DOHH2 (cell line): ENCODE measurements around the gene SLC17A8.

Experiments
- H3F3A ChIP-seq: fragments of 200-600 bp; sonication (generic), shearing (Covaris generic); 2 replicates; pipeline ENCODE4 v1.6.0; 2016; ENCODE audit warnings: antibody characterized with exemption, mild to moderate bottlenecking; ENCODE audit not compliant: control insufficient read depth, insufficient read depth
- H3K27ac ChIP-seq: fragments of 200-600 bp; sonication (generic); 2 replicates; pipeline ENCODE4 v1.5.1; 2014; ENCODE audit warnings: low read depth, mild to moderate bottlenecking, low read length, moderate library complexity
- H3K27me3 ChIP-seq: fragments of 200-600 bp; sonication (generic); 2 replicates; pipeline ENCODE4 v1.6.1; 2014; ENCODE audit warnings: mild to moderate bottlenecking, low read length, mixed read lengths; ENCODE audit not compliant: control insufficient read depth
- H3K36me3 ChIP-seq: fragments of 200-600 bp; sonication (generic); 2 replicates; pipeline ENCODE4 v1.6.1; 2014; ENCODE audit warnings: mild to moderate bottlenecking, low read length, moderate library complexity, mixed read lengths; ENCODE audit not compliant: control insufficient read depth
- H3K4me1 ChIP-seq: fragments of 200-600 bp; sonication (generic); 2 replicates; pipeline ENCODE4 v1.6.1; 2014; ENCODE audit warnings: mild to moderate bottlenecking, low read length, mixed read lengths; ENCODE audit not compliant: control insufficient read depth
- H3K4me2 ChIP-seq: fragments of 200-600 bp; sonication (generic); 2 replicates; pipeline ENCODE4 v1.6.0; 2014; ENCODE audit warnings: mild to moderate bottlenecking, low read length, moderate library complexity
- H3K4me3 ChIP-seq: fragments of 200-600 bp; sonication (generic); 2 replicates; pipeline ENCODE4 v1.5.1; 2014; ENCODE audit warnings: mild to moderate bottlenecking, low read length, mixed read lengths
- H3K79me2 ChIP-seq: fragments of 200-600 bp; sonication (generic); 2 replicates; pipeline ENCODE4 v1.6.1; 2014; ENCODE audit warnings: mild to moderate bottlenecking, low read length, mixed read lengths; ENCODE audit not compliant: control insufficient read depth
- H3K9me2 ChIP-seq: fragments of 200-600 bp; sonication (generic); replicated peaks from 2 replicates; pipeline ENCODE4 v1.6.1; 2014; ENCODE audit warnings: mild to moderate bottlenecking, low read length, mixed read lengths; ENCODE audit not compliant: control insufficient read depth
- H3K9me3 ChIP-seq: fragments of 200-600 bp; sonication (generic); 2 replicates; pipeline ENCODE4 v1.6.1; 2014; ENCODE audit warnings: antibody characterized with exemption, low read length, mixed read lengths; ENCODE audit not compliant: control insufficient read depth, insufficient read depth
- H4K20me1 ChIP-seq: fragments of 200-600 bp; sonication (generic); 2 replicates; pipeline ENCODE4 v1.6.0; 2014; ENCODE audit warnings: low read depth, mild to moderate bottlenecking, antibody characterized with exemption, low read length, moderate library complexity; ENCODE audit not compliant: control insufficient read depth, insufficient read depth
- CTCF ChIP-seq: fragments of 200-600 bp; sonication (generic); IDR thresholded peaks from one replicate; pipeline ENCODE4 v1.5.1; 2014; ENCODE audit warnings: antibody characterized with exemption, mild to moderate bottlenecking, low read depth, low read length; ENCODE audit not compliant: poor library complexity, severe bottlenecking
- EZH2phosphoT487 ChIP-seq: fragments of 200-600 bp; sonication (generic); IDR thresholded peaks from 2 replicates; pipeline ENCODE4 v1.6.1; 2017; ENCODE audit warnings: borderline replicate concordance, mild to moderate bottlenecking, antibody characterized with exemption, low read length, moderate library complexity, mixed read lengths

Gene SLC17A8

DNA sequence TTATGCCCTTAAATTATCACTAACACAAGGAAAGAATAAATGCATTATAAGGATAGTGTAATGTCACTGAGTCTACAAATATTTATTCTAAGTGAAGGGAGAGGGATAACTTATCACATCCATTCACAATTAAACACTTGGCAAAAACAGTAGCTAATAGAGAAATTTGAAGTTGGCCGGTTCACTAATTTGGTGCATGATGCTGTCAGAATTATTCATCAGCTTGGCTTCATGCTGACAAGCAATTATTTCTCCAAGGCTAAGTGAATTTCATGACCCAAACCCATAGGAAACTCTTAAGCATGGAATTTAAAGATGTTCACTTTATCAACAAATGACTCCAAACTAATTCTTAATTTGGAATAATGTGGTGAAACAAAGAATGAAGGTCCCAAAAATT, 91.8 kb downstream of the SLC17A8 start:
- TF ChIP-seq EZH2phosphoT487 (no peak), CTCF (no peak)
- no peak overlapping the region for H3K4me3 ChIP-seq
- H3K9me2 ChIP-seq, result no peaks in the 10 kb centered on the region
- no peaks in the 10 kb centered on the region; the same call in 1 of the 2 replicates for H3K9me3 ChIP-seq
- no peaks in the 10 kb centered on the region for H3F3A ChIP-seq
- no peak overlapping the region for H3K4me2 ChIP-seq
- no peaks in the 10 kb centered on the region for H3K79me2 ChIP-seq
- no peaks in the 10 kb centered on the region for H4K20me1 ChIP-seq
- H3K27ac ChIP-seq, result no peak overlapping the region
- H3K36me3 ChIP-seq, result no peaks in the 10 kb centered on the region
- H3K4me1 ChIP-seq, result no peaks in the 10 kb centered on the region
- peaks cover 8% of the 10 kb centered on the region for H3K27me3 ChIP-seq

DNA sequence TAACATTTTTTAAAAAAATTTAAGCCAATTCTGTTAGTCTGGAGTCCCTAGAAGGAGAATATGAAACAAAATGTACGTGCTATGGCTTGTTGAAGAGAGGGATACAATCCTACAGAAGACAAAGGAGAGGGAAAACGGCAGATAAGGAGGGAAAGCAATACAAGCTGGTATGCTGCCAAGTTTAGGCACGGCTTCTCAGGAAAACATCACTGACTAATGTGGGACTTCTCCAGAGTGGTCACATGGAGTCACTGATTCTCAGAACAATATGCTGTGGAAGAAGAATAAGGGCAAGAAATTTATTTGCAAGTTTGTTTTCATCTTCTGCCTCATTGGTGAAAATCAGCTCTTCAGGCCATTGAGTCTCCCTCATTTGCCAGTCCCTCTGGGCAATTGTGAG, 93.9 kb downstream of the SLC17A8 start:
- Histone ChIP-seq H3K27ac (no peak overlapping the region), H3K4me1 (no peaks in the 10 kb centered on the region), H3K79me2 (no peaks in the 10 kb centered on the region), H4K20me1 (no peaks in the 10 kb centered on the region), H3K9me3 (no peaks in the 10 kb centered on the region), H3K36me3 (no peaks in the 10 kb centered on the region), H3K27me3 (peaks cover 8% of the 10 kb centered on the region), H3K4me2 (no peak overlapping the region), H3F3A (no peaks in the 10 kb centered on the region), H3K9me2 (no peaks in the 10 kb centered on the region), H3K4me3 (no peak overlapping the region)
- no peak for TF ChIP-seq EZH2phosphoT487
- no peak for TF ChIP-seq CTCF

GRCh38 chr12:100453951-100454350, 97.1 kb downstream of the SLC17A8 start:
- no peaks in the 10 kb centered on the region for H3K79me2 ChIP-seq
- no peak overlapping the region for H3K4me2 ChIP-seq
- no peaks in the 10 kb centered on the region for H3F3A ChIP-seq
- no peaks in the 10 kb centered on the region for H3K36me3 ChIP-seq
- no peaks in the 10 kb centered on the region for H3K4me1 ChIP-seq
- no peaks in the 10 kb centered on the region for H3K27me3 ChIP-seq
- no peak overlapping the region for H3K27ac ChIP-seq
- no peaks in the 10 kb centered on the region for H3K9me3 ChIP-seq
- no peaks in the 10 kb centered on the region for H3K9me2 ChIP-seq
- no peak overlapping the region for H3K4me3 ChIP-seq
- H4K20me1 ChIP-seq, result no peaks in the 10 kb centered on the region
- TF ChIP-seq CTCF (no peak), EZH2phosphoT487 (no peak)

- no peaks in the 10 kb centered on the region for H4K20me1 ChIP-seq
- no peak overlapping the region for H3K4me3 ChIP-seq
- no peaks in the 10 kb centered on the region for H3K9me2 ChIP-seq
- no peaks in the 10 kb centered on the region for H3K4me1 ChIP-seq
- H3K27me3 ChIP-seq, result no peaks in the 10 kb centered on the region
- H3K79me2 ChIP-seq, result no peaks in the 10 kb centered on the region
- H3K4me2 ChIP-seq, result no peak overlapping the region
- no peak overlapping the region for H3K27ac ChIP-seq
- no peaks in the 10 kb centered on the region for H3K36me3 ChIP-seq
- H3F3A ChIP-seq, result no peaks in the 10 kb centered on the region
- no peaks in the 10 kb centered on the region for H3K9me3 ChIP-seq
- TF ChIP-seq EZH2phosphoT487 (no peak), CTCF (no peak)
Measured at GRCh38 chr12:100455896-100456295, 99.0 kb downstream of the SLC17A8 start.
